VCaP (cell line): ENCODE results near the gene UBAC2.

ENCODE experiments used
- H3K27ac ChIP-seq: fragments of 450-650 bp; 2 replicates; pipeline ENCODE4 v1.5.1; 2017
- CTCF ChIP-seq: fragments of 450-650 bp; conservative IDR thresholded peaks from 2 replicates; pipeline ENCODE4 v1.5.1; 2017; ENCODE audit warnings: mild to moderate bottlenecking, moderate library complexity

The UBAC2 gene

DNA sequence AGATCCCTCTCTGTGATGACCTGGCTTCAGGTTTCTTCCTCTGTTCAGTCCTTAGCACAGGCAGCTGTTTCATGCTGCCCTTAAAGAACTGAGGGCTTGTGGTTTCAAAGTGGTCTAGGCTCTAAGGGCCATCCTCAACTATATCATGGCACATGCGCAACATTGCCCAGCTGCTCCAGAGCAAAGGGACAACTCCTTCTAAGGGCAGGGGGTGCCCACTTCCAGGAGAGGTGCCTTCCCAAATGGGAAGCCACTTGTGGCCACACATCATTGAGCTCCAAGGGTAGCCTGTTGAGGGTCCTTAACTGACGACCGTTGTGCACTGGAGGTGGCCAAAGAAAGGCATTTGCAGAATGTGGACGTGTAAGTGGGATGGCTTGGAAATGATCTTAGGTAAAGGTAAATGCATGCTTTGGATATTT lies 99.3 kb downstream of the UBAC2 start:
- no peak for TF ChIP-seq CTCF
- H3K27ac ChIP-seq: no peak overlapping the region

- no peak for TF ChIP-seq CTCF
Observed at GRCh38 chr13:99301056-99301838, 100.6 kb downstream of the UBAC2 start.

DNA sequence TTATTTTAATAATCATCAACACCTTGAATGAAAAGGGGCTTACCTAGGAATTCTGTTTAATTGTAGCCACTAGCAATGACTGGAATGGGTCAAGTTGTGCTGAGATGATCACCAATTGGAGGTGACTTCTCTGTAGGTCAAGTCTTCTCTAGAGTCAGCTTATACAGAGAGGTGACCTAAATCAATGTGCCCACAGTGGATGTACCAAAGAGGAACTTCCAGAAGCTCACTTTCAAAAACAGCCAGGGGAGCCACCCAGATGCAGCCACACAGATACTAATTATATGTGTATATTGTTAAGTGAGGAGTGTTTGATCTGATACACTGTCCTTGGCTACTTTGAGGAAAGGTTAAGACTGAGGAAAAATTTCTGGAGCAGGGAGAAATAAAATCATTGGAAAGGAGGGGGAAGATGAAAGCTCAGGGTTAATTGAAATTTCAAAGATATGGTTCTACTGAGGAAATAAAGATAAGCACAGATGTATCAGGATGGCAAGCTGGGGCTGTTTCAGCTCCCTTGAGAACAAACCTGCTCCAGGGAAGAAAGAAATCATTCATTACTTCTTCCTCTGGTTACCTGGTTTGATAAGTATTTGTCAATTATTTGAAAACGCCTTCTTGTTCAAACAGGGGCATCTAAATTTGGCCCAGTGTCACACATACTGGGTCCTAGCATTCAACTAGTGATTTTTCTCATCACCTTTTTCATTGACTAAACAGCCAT lies 101.4 kb downstream of the UBAC2 start:
- no peak overlapping the region for H3K27ac ChIP-seq
- TF ChIP-seq CTCF: no peak

More at GRCh38 chr13:99301056-99301838, 100.6 kb downstream of the UBAC2 start:
- H3K27ac ChIP-seq: no peak overlapping the region

DNA sequence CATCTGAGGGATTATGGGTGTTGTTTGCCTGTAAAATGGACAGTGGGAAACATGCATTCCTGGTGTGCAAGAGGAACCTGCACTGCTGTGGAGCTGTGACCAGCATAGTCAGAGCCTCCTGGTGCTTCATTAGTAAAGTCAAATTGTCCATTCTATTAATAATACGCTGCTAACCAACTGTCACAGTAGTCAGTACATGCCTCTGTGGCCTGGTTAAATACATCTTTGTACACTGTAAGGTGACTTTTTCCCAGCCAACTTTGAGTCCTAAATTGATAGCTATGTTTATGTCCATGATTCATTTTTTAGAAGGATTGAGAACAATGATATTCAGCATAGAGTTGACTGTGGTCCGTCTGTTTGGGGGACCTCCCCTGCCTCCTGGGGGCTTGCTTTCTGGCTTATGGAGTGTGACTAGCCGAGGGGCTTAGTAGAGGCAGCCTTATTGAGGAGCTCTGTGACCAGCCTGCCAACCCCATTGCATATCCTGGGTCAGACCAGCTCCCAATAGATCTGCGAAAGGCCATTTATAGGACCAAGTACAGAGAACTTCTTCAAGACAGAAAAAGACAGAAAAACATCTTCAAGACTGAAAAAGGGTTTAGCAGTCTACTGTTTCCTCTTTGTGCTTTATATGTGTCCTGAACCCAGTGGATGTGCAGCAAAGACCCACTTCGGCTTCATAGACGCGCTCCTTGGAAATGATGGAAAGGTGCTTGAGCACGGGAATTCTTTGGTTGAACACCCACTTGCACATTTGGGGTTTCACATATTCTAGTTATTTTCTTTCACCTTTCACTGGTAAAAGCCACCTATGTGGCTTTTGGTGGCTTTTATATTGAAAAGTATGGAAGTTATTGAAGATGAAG lies 102.2 kb downstream of the UBAC2 start:
- no peak overlapping the region for H3K27ac ChIP-seq
- TF ChIP-seq CTCF: no peak

DNA sequence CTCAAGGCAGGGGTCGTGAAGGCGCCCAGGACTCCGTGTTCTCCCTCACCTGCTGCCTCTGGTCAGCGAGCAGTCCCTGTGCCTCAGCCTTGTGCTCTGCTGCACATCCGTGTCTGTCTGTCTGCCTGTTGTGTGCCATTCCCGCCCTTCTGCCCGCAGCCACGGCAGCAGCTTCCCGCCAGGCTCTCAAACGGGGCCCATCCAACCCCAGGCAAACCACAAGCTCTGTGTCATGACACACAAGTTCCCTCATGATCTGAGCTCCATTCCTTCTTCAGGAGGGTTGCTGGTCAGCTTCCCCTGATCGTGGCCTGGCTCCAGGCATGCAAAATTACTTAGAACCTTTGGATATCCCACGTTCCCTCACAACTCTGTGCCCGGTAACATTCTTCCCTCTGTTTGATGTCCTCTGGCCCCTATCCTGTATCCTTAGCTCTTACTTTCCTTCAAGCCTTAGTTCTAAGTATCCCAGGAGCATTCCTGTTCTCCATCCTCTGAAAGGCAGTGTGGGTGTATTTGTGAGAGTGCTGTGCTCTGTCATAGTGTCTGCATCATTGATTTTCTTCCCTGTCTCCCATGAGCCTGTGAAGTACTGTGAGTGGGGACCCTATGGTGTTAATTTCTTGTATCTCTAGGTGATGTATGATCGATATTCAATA lies 103.3 kb downstream of the UBAC2 start:
- TF ChIP-seq CTCF: no peak
- H3K27ac ChIP-seq: no peak overlapping the region

- no peak for TF ChIP-seq CTCF
- H3K27ac ChIP-seq: no peak overlapping the region
Observed at GRCh38 chr13:99304541-99304940, 103.9 kb downstream of the UBAC2 start.
